B cell (primary cell): ENCODE measurements around the gene ABL1.

Experiments used
- EZH2 ChIP-seq: IDR thresholded peaks from 2 replicates; pipeline ENCODE4 v1.6.1; 2012; ENCODE audit warnings: borderline replicate concordance, low read depth, mild to moderate bottlenecking, moderate library complexity, low read length; ENCODE audit not compliant: insufficient read depth, poor library complexity, severe bottlenecking
- TF ChIP-seq, protein P1 (sequence below): fragments of 200-600 bp; IDR thresholded peaks from one replicate; pipeline ENCODE4 v1.8.0; 2022; ENCODE audit warnings: antibody characterized with exemption, mild to moderate bottlenecking

DNA sequence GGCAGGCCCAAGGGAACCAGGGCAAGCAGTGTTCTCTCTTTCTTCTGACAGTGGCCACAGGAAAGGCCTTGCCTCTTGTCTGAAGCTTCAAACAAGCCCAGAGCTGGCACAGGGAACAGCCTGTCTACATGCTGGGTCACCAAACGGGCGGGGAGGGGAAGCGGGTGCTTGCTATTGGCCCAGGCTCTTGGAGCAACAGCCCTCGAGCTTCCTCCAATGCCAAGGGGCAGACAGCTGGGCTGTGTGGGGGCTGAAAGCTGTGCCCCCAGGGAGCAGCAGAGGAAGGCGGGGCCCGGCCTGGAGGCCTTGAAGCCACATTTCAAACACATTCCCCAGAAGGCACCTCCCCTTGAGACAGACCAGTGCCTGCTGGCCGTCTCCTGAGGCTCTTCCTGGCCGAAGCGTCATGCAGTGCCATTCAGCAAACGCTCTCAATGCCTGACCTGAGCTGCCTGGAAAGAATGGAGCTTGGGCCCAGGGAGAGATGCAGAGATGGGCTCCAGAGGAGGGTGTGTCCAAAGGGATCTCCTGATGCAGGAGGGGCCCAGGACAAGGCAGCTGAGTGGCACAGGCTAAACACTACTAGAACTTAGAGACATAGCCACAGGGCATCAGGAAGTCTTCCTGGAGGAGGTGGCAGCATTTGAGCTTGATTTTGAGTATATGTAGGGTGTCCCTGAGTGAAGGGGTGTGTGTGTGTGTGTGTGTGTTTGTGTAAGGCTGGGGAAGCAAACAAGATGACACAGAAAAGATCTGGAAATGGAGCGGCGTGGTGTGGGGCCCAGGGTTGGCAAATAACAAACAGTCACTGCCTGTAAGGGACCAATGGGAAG lies 101.4 kb downstream of the ABL1 start:
- TF ChIP-seq, protein P1, sequence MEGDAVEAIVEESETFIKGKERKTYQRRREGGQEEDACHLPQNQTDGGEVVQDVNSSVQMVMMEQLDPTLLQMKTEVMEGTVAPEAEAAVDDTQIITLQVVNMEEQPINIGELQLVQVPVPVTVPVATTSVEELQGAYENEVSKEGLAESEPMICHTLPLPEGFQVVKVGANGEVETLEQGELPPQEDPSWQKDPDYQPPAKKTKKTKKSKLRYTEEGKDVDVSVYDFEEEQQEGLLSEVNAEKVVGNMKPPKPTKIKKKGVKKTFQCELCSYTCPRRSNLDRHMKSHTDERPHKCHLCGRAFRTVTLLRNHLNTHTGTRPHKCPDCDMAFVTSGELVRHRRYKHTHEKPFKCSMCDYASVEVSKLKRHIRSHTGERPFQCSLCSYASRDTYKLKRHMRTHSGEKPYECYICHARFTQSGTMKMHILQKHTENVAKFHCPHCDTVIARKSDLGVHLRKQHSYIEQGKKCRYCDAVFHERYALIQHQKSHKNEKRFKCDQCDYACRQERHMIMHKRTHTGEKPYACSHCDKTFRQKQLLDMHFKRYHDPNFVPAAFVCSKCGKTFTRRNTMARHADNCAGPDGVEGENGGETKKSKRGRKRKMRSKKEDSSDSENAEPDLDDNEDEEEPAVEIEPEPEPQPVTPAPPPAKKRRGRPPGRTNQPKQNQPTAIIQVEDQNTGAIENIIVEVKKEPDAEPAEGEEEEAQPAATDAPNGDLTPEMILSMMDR: no peak
- no peak for TF ChIP-seq EZH2
